B cell (primary cell): ENCODE results near the gene EFHB. TPM values are rescaled to one million over a fixed set of nuclear protein-coding genes. Genes with fewer than 3 reads are reported as not detected.

Experiments
- ATAC-seq: fragments of 200-7000 bp; cut with Tn5 transposase; one replicate; pipeline ENCODE4 v1.10.0; 2021; ENCODE audit warnings: low read depth, mild to moderate bottlenecking, moderate number of reproducible peaks, moderate library complexity
- CTCF ChIA-PET: fragments of 350-600 bp; sonication (Branson Sonifier 250); formaldehyde crosslinking; loops from one replicate; lab custom pipeline; 2021; ENCODE audit warnings: antibody characterized with exemption, inconsistent platforms; lab: Charles Lee
- POLR2A ChIA-PET: fragments of 350-600 bp; sonication (Branson Sonifier 250); formaldehyde crosslinking; loops from one replicate; lab custom pipeline; 2021; ENCODE audit warnings: antibody characterized with exemption; lab: Charles Lee
- DNase-seq: peaks from one replicate; pipeline ENCODE4 v3.0.0; 2013
- H2AFZ ChIP-seq: 2 replicates; pipeline ENCODE4 v1.6.1; 2012; ENCODE audit warnings: mild to moderate bottlenecking, low read depth, low read length; ENCODE audit not compliant: insufficient read depth, poor library complexity, severe bottlenecking
- H3K27ac ChIP-seq, 2 donors: 1 replicate in 1 of 2; 2 replicates in 1 of 2; pipeline ENCODE4 v1.5.1; 2012 to 2013; ENCODE audit warnings: low read length in 2 of 2, mild to moderate bottlenecking in 2 of 2, moderate library complexity in 1 of 2
- H3K27me3 ChIP-seq, 4 experiments: fragments of 200-600 bp in 1 of 4; sonication (generic) in 1 of 4; replicated peaks in 1 of 4; 1 replicate in 2 of 4; 2 replicates in 2 of 4; pipeline versions ENCODE4 v1.6.1 to v1.7.0; 2013 to 2016; ENCODE audit warnings: low read length in 3 of 4, mild to moderate bottlenecking in 2 of 4, mixed read lengths in 1 of 4, moderate library complexity in 1 of 4; ENCODE audit not compliant: insufficient read depth in 4 of 4, control insufficient read depth in 3 of 4; ENCODE audit errors: control extremely low read depth in 1 of 4
- H3K36me3 ChIP-seq, 2 experiments: replicated peaks in 1 of 2; 1 replicate in 1 of 2; 2 replicates in 1 of 2; pipeline versions ENCODE4 v1.6.1 to v1.7.1; 2013; ENCODE audit warnings: low read length in 1 of 2; ENCODE audit not compliant: insufficient read depth in 2 of 2, control insufficient read depth in 1 of 2; ENCODE audit errors: control extremely low read depth in 1 of 2, extremely low read depth in 1 of 2
- H3K4me1 ChIP-seq, 2 donors: fragments of 200-600 bp in 1 of 2; sonication (generic) in 1 of 2; 1 replicate in 1 of 2; 2 replicates in 1 of 2; pipeline versions ENCODE4 v1.5.1 to v1.6.1; 2013 to 2017; ENCODE audit warnings: low read length in 2 of 2; ENCODE audit not compliant: control insufficient read depth in 2 of 2, insufficient read depth in 2 of 2
- H3K4me2 ChIP-seq: replicated peaks from 2 replicates; pipeline ENCODE3; 2012; ENCODE audit warnings: mild to moderate bottlenecking, low read depth, low read length; ENCODE audit not compliant: poor library complexity, severe bottlenecking
- H3K4me3 ChIP-seq, 5 experiments: fragments of 200-600 bp in 1 of 5; sonication (generic) in 1 of 5; 1 replicate in 3 of 5; 2 replicates in 2 of 5; pipeline versions ENCODE4 v1.5.1 to v1.7.0; 2011 to 2016; ENCODE audit warnings: low read length in 4 of 5, mild to moderate bottlenecking in 4 of 5, low read depth in 2 of 5, control low read depth in 1 of 5, moderate library complexity in 1 of 5; ENCODE audit not compliant: insufficient read depth in 1 of 5; ENCODE audit errors: control extremely low read depth in 1 of 5, extremely low read depth in 1 of 5
- H3K79me2 ChIP-seq: fragments of 200-600 bp; sonication (generic); one replicate; pipeline ENCODE4 v1.6.0; 2016; ENCODE audit warnings: low read length; ENCODE audit not compliant: control insufficient read depth, insufficient read depth
- H3K9ac ChIP-seq: fragments of 200-600 bp; sonication (generic); 2 replicates; pipeline ENCODE4 v1.6.1; 2017; ENCODE audit warnings: mild to moderate bottlenecking, low read length, moderate library complexity
- H3K9me3 ChIP-seq, 3 donors: one replicate each; pipeline versions ENCODE4 v1.6.1 to v1.7.1; 2013; ENCODE audit warnings: low read length in 2 of 3; ENCODE audit not compliant: control insufficient read depth in 2 of 3, insufficient read depth in 1 of 3; ENCODE audit errors: control extremely low read depth in 1 of 3
- H4K20me1 ChIP-seq: 2 replicates; pipeline ENCODE4 v1.6.0; 2012; ENCODE audit warnings: mild to moderate bottlenecking, low read length; ENCODE audit not compliant: insufficient read depth, control insufficient read depth, poor library complexity, severe bottlenecking
- H3K27ac Mint-ChIP-seq: one replicate; pipeline ENCODE4 v1.8.0; 2021; ENCODE audit warnings: mixed read lengths
- H3K27me3 Mint-ChIP-seq: one replicate; pipeline ENCODE4 v1.8.0; 2021; ENCODE audit warnings: mixed read lengths
- H3K4me1 Mint-ChIP-seq: one replicate; pipeline ENCODE4 v1.8.0; 2021; ENCODE audit warnings: mixed read lengths
- H3K4me3 Mint-ChIP-seq: one replicate; pipeline ENCODE4 v1.8.0; 2021; ENCODE audit warnings: mixed read lengths
- H3K9me3 Mint-ChIP-seq: one replicate; pipeline ENCODE4 v1.8.0; 2022; ENCODE audit warnings: mixed read lengths; ENCODE audit not compliant: insufficient read depth
- EZH2 ChIP-seq: IDR thresholded peaks from 2 replicates; pipeline ENCODE4 v1.6.1; 2012; ENCODE audit warnings: borderline replicate concordance, low read depth, mild to moderate bottlenecking, moderate library complexity, low read length; ENCODE audit not compliant: insufficient read depth, poor library complexity, severe bottlenecking
- WGBS: methylation state at CpG from one replicate; pipeline ENCODE4 v1.1.5; 2013; ENCODE audit warnings: missing lambda C conversion rate; ENCODE audit not compliant: insufficient coverage; 5-methylcytosine and 5-hydroxymethylcytosine counted together
- intact Hi-C: fragments of 100-400 bp; cut with micrococcal nuclease; formaldehyde crosslinking; loops from one replicate; pipeline ENCODE4 v1.10.0; 2022
- polyA plus RNA-seq: library from polyadenylated mRNA; depleted of rRNA; stranded (reverse); fragments of >200 nt; gene quantifications from 2 replicates; pipeline ENCODE4 v1.2.3, GENCODE V29; 2012
- total RNA-seq, 2 donors: library from RNA; stranded (reverse); fragments of 120-200 nt in 1 of 2; gene quantifications; 1 replicate in 1 of 2; 2 replicates in 1 of 2; pipeline versions ENCODE4 v1.2.3 to v1.2.4, GENCODE V29; 2013 to 2022
- TF ChIP-seq, protein P1 (sequence below): fragments of 200-600 bp; IDR thresholded peaks from one replicate; pipeline ENCODE4 v1.8.0; 2022; ENCODE audit warnings: antibody characterized with exemption, mild to moderate bottlenecking

Gene EFHB
- total and polyA plus RNA-seq, 2 donors (not counting 1 experiment from before 2014, with no cell fraction given): 0.74 to 1.3 TPM

DNA sequence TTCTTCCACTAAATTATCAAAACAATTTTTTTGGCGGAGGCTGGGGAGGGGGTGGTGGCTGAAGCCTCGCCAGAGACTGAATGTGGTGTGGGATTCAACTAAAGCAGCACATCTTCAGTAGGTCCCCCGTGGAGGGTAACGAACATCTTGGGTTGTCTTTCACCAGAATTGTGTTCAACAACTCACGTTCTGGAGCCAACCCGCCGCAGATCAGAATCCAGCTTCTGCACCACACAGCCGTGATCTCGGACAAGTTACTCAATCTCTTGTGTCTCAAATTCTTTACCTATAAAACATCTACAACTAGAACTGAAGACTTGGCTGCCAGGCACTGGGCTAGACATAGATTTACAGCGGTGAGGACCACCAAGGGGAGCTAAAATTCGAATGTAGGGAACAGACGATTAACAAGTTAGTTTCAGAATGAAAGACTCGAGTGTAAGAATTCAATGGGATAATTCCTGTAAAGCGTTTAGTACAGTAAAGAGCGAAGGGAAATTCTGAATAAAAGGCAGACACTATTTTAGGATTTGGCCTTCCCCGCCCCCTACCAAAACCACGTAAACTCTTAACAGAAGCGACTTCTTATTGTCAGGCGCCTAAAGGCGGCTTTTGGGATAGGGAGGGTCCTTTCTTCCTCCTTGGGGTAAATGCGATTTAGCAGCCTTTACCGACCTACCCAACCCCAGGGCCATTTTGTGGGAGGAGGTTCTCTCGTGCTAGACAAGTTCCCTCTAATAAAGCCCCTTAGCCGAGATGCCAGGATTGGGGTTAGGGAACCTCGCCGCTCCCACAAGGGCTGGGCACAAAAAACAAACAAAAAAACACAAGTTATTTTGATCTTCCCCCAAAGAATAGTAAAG lies 12.2 kb upstream of the EFHB start:
- Histone ChIP-seq H3K4me3 (peak overlapping the region; percentile 71 to 95 (median 87)), H3K36me3 (peaks cover 0 to 4% of the 10 kb centered on the region in 2 experiments), H3K4me1 (peaks cover 18 to 22% of the 10 kb centered on the region in 2 donors), H3K27ac (peak overlapping the region; percentile 96 to 98), H2AFZ (peak overlapping the region; percentile 95), H3K9ac (peak overlapping the region; percentile 93), H3K9me3 (peaks cover 0 to 4% (median 2%) of the 10 kb centered on the region in 3 donors), H3K4me2 (peak overlapping the region; percentile 77), H3K79me2 (peaks cover 62% of the 10 kb centered on the region), H4K20me1 (no peaks in the 10 kb centered on the region), H3K27me3 (no peaks in the 10 kb centered on the region)
- WGBS: 70% methylated on average over 12 of the region's 26 CpGs
- Mint-ChIP-seq H3K4me3 (peak overlapping the region; percentile 93), H3K9me3 (no peaks in the 10 kb centered on the region), H3K27me3 (no peaks in the 10 kb centered on the region), H3K27ac (peak overlapping the region; percentile 97), H3K4me1 (peaks cover 43% of the 10 kb centered on the region)
- ATAC-seq: peak; percentile 3
- TF ChIP-seq, protein P1, sequence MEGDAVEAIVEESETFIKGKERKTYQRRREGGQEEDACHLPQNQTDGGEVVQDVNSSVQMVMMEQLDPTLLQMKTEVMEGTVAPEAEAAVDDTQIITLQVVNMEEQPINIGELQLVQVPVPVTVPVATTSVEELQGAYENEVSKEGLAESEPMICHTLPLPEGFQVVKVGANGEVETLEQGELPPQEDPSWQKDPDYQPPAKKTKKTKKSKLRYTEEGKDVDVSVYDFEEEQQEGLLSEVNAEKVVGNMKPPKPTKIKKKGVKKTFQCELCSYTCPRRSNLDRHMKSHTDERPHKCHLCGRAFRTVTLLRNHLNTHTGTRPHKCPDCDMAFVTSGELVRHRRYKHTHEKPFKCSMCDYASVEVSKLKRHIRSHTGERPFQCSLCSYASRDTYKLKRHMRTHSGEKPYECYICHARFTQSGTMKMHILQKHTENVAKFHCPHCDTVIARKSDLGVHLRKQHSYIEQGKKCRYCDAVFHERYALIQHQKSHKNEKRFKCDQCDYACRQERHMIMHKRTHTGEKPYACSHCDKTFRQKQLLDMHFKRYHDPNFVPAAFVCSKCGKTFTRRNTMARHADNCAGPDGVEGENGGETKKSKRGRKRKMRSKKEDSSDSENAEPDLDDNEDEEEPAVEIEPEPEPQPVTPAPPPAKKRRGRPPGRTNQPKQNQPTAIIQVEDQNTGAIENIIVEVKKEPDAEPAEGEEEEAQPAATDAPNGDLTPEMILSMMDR: no peak
- no peak for TF ChIP-seq EZH2
- intact Hi-C loops: loop anchor here (1.0 to 10.0 kb wide), 5 partner anchors 180 to 1521 kb away; partner anchors contain the start of gene SATB1
- no peak for DNase-seq
- ChIA-PET CTCF (no interaction called here), POLR2A (interaction anchor here (0.6 to 1.8 kb wide), 2 partner anchors 94 to 289 kb away, joined by 3 to 7 read pairs; partner anchors contain the start of gene KAT2B)

- H3K9ac ChIP-seq: no peak overlapping the region
- CTCF ChIA-PET: no interaction called here
- Mint-ChIP-seq H3K27me3 (no peaks in the 10 kb centered on the region), H3K9me3 (no peaks in the 10 kb centered on the region), H3K4me3 (peak overlapping the region; percentile 77), H3K27ac (peak overlapping the region; percentile 97), H3K4me1 (peaks cover 38% of the 10 kb centered on the region)
- intact Hi-C loops: loop anchor here (5.0 to 10.0 kb wide), 3 partner anchors 598 to 1521 kb away; partner anchors contain the start of gene SATB1
- no peak overlapping the region for H3K4me3 ChIP-seq
- H3K9me3 ChIP-seq: peaks cover 0 to 4% (median 2%) of the 10 kb centered on the region in 3 donors
- H4K20me1 ChIP-seq: no peaks in the 10 kb centered on the region
- H3K4me2 ChIP-seq: peak overlapping the region; percentile 77
- POLR2A ChIA-PET: no interaction called here
- no peaks in the 10 kb centered on the region for H3K36me3 ChIP-seq
- peak overlapping the region in 1 of 2 donors; percentile 98 for H3K27ac ChIP-seq
- H3K79me2 ChIP-seq: peaks cover 56% of the 10 kb centered on the region
- peak overlapping the region; percentile 95 for H2AFZ ChIP-seq
- TF ChIP-seq, protein P1: no peak
- TF ChIP-seq EZH2: no peak
- DNase-seq: no peak
- no peaks in the 10 kb centered on the region for H3K27me3 ChIP-seq
- 100% methylated on average over 2 of the region's 9 CpGs for WGBS
- H3K4me1 ChIP-seq: peaks cover 18 to 22% of the 10 kb centered on the region in 2 donors
- ATAC-seq: no peak
These were observed 11.5 kb upstream of the EFHB start for GRCh38 chr3:19945534-19945933.
